Measurements from ENCODE around the gene ARFGAP3.

Gene ARFGAP3

GRCh38 chr22:42860968-42861367 is 3.9 kb upstream of the ARFGAP3 start:
- no peak for DNase-seq

DNA sequence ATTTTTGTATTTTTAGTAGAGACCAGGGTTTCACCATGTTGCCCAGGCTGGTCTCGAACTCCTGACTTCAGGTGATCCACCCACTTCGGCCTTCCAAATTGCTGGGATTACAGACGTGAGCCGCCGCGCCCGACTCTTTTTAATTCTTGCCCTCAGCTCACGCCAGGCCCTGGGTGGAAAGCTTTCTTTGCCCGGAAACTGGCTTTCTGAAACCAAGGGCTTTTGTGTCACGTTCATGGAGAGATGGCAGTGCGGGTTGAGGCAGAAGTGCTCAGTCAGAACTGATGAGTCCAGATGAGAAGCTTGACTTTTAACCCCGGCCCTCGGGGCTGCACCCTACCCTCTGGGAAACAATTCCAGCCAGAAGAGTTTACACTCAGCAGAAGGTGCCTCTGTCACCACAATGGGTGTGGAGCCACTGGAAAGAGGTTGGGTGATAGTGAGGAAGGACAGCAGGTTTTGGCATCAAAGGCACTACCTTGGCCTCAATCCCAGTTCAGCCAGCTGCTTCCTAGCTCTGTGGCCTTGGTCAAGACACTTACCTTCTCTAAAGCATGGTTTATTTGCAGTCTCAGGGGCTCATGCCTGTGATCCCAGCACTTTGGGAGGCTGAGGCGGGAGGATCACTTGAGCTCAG is 890 bp upstream of the ARFGAP3 start:
- DNase-seq: no peak

DNA sequence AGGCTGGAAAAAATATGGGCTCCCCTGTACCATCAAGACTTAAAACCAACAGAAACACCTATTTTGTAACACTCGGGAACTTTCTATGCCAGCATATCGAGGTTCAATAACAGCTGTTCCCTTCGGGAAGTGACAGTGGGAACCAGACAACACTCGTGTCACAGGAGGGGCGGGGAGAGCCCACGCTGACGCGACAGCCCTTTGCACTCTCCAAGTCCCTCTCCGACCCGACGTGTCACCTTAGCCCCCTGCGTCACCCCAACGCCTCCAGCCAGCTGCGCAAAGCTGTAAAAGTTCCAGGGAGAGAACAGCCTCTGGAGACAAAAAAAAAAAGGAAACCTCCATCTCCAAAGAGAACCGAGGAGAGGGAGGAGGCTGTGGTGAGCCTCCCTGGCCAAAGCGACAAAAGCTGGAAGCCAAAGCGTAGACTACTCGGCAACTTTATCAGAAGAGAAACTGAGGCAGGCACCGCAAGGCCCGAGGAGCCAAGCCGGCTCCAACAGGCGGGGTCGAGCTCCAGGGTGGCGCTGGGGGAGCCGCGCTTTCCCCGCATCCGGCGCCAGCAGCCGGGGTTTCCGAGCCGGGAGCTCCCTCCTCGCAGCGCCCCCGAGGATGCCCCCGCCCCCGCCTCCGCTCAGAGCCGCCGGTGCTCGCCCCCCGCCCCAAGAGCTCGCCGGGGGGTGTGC is 751 bp downstream of the ARFGAP3 start:
- no peak for DNase-seq

GRCh38 chr22:42855721-42856120 is 1.4 kb downstream of the ARFGAP3 start:
- no peak for DNase-seq

- no peak for DNase-seq
These were observed 1.9 kb downstream of the ARFGAP3 start for GRCh38 chr22:42855211-42855610.

DNA sequence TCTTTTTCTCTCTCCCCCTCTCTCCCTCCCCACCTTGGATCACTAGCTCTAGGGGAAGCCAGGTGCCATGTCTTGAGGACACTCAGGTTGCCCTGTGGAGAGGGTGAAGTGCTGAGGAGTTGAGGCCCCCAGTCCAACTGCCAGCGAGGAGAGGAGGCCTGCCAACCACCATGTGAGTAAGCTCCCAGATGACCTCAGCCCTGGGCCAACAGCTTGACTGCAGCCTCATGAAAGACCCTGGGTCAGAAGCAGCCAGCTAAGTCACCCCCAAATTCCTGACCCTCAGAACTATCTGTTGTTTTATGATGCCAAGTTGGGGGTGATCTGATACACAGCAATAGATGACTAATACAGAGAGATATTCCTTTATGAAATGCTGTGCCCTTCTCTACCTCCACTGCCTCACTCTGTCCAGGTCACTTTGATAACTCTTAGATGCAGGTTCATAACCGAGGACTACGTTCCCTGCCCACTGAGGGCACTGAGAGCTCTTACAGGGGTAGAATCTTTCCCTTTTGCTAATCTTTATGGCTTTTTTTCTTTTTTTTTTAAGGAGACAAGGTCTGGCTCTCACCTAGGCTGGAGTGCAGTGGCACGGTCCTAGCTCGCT is 8.0 kb downstream of the ARFGAP3 start:
- DNase-seq: no peak

GRCh38 chr22:42847110-42847509 is 10.0 kb downstream of the ARFGAP3 start:
- no peak for DNase-seq

- DNase-seq: no peak
These were observed 12.3 kb downstream of the ARFGAP3 start for GRCh38 chr22:42844756-42845155.

- DNase-seq: no peak
These were observed 14.3 kb downstream of the ARFGAP3 start for GRCh38 chr22:42842658-42843370.

DNA sequence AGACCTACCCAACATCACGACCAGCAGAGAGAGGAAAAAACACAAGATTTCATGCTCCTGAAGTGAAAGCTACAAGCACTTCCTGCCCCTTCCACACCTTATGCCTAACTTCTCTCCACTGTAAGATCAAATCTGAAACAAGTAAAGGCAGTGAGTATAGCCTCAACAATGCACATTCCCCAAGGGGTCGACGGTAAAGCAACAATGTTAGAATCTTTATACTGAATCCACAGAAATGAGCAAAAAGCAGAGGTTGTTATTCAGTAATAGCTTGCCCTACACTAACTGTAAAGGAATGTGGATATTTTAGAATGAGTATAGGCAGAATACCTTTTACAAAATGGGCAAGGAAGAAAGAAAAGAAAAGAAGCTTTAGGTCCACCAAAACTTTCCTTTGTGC is 15.6 kb downstream of the ARFGAP3 start:
- DNase-seq: no peak

DNA sequence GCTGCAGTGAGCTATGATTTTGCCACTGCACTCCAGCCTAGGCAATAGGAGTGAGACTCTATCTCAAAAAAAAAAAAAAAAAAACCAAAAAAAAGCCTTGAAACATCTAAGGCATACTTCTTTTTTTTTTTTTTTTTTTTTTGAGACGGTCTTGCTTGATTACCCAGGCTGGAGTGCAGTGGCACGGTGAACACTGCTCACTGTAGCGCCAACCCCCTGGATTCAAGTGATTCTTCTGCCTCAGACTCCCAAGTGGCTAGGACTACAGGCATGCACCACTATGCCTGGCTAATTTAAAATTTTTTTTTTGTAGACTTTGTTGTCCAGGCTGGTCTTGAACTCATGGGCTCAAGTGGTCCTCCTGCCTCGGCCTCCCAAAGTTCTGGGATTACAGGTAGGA is 19.5 kb downstream of the ARFGAP3 start:
- no peak for DNase-seq

DNA sequence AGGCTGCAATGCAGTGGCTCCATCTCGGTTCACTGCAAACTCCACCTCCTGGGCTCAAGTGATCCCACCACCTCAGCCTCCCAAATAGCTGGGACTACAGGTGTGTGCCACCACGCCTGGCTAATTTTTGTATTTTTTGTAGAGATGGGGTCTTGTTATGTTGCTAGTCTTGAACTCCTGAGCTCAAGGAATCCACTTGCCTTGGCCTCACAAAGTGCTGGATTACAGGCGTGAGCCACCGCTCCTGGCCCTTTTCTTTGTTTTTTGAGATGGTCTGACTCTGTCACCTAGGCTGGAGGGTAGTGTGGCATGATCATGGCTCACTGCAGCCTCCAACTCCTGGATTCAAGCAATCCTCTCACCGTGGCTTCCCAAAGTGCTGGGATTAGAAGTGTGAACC is 21.0 kb downstream of the ARFGAP3 start:
- no peak for DNase-seq

- no peak for DNase-seq
These were observed 22.7 kb downstream of the ARFGAP3 start for GRCh38 chr22:42834177-42834949.

- no peak for DNase-seq
These were observed 24.0 kb downstream of the ARFGAP3 start for GRCh38 chr22:42833104-42833503.

DNA sequence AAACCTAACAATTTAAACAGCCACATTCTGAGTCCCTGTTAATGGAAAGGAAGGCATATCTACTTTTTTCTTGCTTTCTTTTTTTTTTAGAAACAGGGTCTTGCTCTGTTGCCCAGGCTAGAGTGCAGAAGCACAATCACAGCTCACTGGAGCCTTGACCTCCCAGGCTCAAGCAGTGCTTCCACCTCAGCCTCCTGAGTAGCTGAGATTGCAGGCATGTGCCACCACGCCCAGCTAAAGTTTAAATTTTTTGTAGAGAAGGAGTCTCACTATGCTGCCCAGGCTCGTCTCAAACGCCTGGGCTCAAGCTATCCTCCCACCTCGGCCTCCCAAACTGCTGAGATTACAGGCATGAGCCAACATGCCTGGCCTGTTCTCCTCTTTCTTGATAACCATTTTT is 25.4 kb downstream of the ARFGAP3 start:
- no peak for DNase-seq

GRCh38 chr22:42830161-42830560 is 26.9 kb downstream of the ARFGAP3 start:
- no peak for DNase-seq

DNA sequence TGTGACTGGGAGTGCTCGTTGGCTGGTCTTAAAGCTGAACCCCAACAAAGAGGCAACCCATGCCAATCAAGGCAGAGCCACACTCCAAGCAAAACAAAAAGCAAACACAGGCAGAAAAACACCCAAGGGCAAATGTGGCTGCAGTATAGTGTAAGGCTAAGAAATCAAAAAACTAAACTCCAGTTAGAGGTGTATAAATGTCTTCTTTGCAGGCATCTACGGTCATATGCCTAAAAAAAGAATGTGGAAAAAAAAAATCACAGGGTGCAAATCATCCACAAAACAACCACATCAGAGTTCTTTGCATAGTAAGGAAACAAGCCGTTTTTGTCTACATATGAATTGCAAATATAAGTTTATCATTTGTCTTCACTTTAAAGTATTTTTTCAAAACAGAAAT is 27.8 kb downstream of the ARFGAP3 start:
- no peak for DNase-seq

DNA sequence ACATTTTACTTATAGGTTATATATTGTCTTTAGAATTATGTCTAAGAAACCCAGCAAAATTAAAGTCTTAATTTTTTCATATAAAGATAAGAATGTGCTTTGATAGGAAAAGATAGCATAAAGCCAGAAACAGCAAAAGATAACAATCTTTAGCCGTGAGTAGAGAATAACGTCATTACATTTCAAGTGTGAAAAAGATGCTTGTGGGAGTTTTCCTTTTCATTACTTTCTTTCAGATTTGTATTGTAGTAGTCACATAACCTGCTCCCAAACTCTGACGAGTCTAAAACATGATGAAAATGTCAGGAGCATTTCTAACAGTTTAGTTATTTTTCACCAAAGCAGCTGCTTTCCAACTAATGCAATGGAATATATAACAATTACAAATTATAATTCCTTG is 31.3 kb downstream of the ARFGAP3 start:
- no peak for DNase-seq

- no peak for DNase-seq
These were observed 35.7 kb downstream of the ARFGAP3 start for GRCh38 chr22:42821386-42821785.

- no peak for DNase-seq
These were observed 36.9 kb downstream of the ARFGAP3 start for GRCh38 chr22:42820045-42820763.

GRCh38 chr22:42819412-42820044 is 37.5 kb downstream of the ARFGAP3 start:
- DNase-seq: no peak

- DNase-seq: no peak
These were observed 39.5 kb downstream of the ARFGAP3 start for GRCh38 chr22:42817556-42817955.
